Stimulated activated CD4-positive, alpha-beta T cell treated with anti-CD3 and anti-CD28 coated beads, TNF-alpha, amount 100 ng/mL, for 48 hours (primary cell): Measurements from ENCODE around the gene GCSAM.

ENCODE experiments used
- DNase-seq, 3 donors: peaks; one replicate each; pipeline ENCODE4 v3.0.0-alpha.2; 2020; ENCODE audit warnings: low read depth in 3 of 3

The GCSAM gene

GRCh38 chr3:112074006-112074405 lies 59.0 kb downstream of the GCSAM start:
- DNase-seq = no peak

- peak; percentile 28 to 59 (median 35) for DNase-seq
These were observed 60.5 kb downstream of the GCSAM start for GRCh38 chr3:112072387-112073060.
